Measurements from ENCODE around the gene FSTL4. TPM values are rescaled to one million over a fixed set of nuclear protein-coding genes. Genes with fewer than 3 reads are reported as not detected.

The FSTL4 gene
- total RNA-seq, 2 donors from 2014 or later, result 0.32 to 0.89 TPM

DNA sequence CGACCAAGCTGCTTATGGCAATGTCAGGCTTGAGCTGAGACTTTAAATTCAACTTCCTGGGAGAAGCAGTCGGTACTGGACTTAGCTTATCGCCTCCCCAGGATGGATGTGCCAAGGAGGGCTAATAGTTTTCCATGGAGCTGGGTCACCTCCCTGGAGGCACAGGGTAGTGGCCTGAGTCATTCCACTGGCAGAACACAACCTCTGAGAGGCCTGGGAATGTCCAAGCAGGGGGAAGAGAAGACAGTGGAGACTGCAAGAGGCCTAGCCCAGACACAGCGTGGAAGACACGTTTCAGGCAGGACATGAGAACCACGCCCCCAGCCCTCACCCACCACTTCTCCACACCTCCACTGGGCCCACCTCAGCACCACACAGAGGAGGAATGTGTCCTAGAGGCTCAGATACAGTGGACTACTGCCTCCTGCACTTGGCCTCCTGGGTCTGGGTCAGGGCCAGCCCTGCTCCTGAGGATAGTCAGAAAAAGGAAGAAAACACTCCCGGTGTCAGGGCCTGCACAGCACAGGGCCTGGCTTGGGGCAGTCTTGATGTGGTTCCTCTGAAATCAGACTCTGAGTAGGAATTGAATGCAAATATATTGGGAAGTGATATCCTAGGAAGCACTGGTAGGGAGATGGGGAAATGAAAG, 171.8 kb downstream of the FSTL4 start:
- TF ChIP-seq, protein P1, sequence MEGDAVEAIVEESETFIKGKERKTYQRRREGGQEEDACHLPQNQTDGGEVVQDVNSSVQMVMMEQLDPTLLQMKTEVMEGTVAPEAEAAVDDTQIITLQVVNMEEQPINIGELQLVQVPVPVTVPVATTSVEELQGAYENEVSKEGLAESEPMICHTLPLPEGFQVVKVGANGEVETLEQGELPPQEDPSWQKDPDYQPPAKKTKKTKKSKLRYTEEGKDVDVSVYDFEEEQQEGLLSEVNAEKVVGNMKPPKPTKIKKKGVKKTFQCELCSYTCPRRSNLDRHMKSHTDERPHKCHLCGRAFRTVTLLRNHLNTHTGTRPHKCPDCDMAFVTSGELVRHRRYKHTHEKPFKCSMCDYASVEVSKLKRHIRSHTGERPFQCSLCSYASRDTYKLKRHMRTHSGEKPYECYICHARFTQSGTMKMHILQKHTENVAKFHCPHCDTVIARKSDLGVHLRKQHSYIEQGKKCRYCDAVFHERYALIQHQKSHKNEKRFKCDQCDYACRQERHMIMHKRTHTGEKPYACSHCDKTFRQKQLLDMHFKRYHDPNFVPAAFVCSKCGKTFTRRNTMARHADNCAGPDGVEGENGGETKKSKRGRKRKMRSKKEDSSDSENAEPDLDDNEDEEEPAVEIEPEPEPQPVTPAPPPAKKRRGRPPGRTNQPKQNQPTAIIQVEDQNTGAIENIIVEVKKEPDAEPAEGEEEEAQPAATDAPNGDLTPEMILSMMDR (IDR thresholded peaks at IDR 0.05), result no peak
- Histone ChIP-seq H3K4me1 (no peaks in the 10 kb centered on the region), H3K9ac (ENCODE audit: low read depth in 2 of 2, low read length in 2 of 2) (no peak overlapping the region), H3K27ac (no peak overlapping the region), H3K27me3 (no peaks in the 10 kb centered on the region), H3K9me3 (no peaks in the 10 kb centered on the region), H3K4me3 (no peak overlapping the region), H3K36me3 (no peaks in the 10 kb centered on the region)
- no peak for DNase-seq
- intact Hi-C loops (cut with DNase I), result no loop called here

DNA sequence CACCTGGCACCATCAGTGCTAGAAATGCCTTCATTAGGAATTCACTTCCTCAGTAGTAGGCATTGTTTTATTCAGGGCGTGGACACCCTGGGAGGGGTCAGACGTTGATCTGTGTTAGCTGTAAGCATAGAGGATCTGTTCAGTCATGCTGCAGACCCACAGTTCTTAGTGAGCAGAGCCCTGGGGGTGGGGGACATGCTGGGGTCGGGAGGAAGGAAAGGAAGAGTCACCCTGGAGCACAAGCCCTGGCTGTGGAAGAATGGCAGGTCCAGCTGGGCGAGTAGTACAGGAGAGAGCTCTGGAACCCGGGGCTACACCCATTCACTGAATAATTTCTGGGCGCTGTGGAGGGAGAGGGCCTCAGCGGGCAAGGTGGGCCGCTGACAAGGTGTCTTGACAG, 172.5 kb downstream of the FSTL4 start:
- Histone ChIP-seq H3K27me3 (no peaks in the 10 kb centered on the region), H3K9me3 (no peaks in the 10 kb centered on the region), H3K9ac (ENCODE audit: low read depth in 2 of 2, low read length in 2 of 2) (no peak overlapping the region), H3K36me3 (no peaks in the 10 kb centered on the region), H3K27ac (no peak overlapping the region), H3K4me3 (no peak overlapping the region), H3K4me1 (no peaks in the 10 kb centered on the region)
- TF ChIP-seq, protein P1 (IDR thresholded peaks at IDR 0.05), result no peak
- intact Hi-C loops (cut with DNase I), result no loop called here
- DNase-seq, result no peak

DNA sequence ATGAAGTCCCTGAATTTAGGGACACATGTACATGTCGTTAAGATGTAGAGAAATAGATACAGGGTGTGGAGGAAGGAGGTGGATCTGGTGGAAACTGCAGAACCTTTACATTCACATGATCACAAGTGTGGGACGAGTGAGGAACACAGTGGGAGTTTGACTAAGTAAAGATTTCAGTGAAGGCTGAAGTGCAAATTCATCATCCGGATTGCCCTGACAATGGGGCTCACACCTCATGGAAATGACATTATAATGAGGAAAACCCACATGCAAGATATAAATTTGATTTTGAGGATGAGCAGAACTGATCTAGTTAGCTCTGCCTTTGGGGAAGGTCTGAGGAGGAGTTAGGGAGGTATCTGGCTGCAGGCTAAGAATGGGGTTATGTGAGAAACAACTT, 173.9 kb downstream of the FSTL4 start:
- no peak for DNase-seq
- Histone ChIP-seq H3K4me1 (no peaks in the 10 kb centered on the region), H3K27ac (no peak overlapping the region), H3K36me3 (no peaks in the 10 kb centered on the region), H3K9ac (ENCODE audit: low read depth in 2 of 2, low read length in 2 of 2) (no peak overlapping the region), H3K4me3 (no peak overlapping the region), H3K27me3 (no peaks in the 10 kb centered on the region), H3K9me3 (no peaks in the 10 kb centered on the region)
- TF ChIP-seq, protein P1 (IDR thresholded peaks at IDR 0.05), result no peak
- intact Hi-C loops (cut with DNase I), result no loop called here

DNA sequence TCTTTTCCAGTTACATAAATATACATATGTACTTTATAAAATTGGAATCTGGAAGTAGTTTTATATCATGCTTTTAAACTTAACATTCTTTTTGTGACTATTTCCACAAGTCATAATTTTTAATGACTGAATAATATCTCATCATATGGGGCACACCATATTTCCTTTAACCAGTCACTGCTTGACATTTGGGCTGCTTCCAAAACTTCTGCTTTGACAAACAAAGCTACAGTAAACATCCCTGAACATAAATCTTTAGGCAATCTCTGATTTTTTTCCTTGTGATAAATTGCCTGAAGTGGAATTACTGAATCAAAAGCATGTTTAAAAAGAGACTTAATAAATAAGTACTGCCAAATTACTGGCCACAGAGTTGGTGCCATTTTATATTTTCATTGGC, 178.0 kb downstream of the FSTL4 start:
- H3K27me3 ChIP-seq, result no peaks in the 10 kb centered on the region
- H3K9ac ChIP-seq (ENCODE audit: low read depth in 2 of 2, low read length in 2 of 2), result no peak overlapping the region
- no peaks in the 10 kb centered on the region for H3K36me3 ChIP-seq
- no peaks in the 10 kb centered on the region for H3K9me3 ChIP-seq
- H3K27ac ChIP-seq, result no peak overlapping the region
- intact Hi-C loops (cut with DNase I), result no loop called here
- TF ChIP-seq, protein P1 (IDR thresholded peaks at IDR 0.05), result no peak
- no peak for DNase-seq
- no peak overlapping the region for H3K4me3 ChIP-seq
- no peaks in the 10 kb centered on the region for H3K4me1 ChIP-seq

DNA sequence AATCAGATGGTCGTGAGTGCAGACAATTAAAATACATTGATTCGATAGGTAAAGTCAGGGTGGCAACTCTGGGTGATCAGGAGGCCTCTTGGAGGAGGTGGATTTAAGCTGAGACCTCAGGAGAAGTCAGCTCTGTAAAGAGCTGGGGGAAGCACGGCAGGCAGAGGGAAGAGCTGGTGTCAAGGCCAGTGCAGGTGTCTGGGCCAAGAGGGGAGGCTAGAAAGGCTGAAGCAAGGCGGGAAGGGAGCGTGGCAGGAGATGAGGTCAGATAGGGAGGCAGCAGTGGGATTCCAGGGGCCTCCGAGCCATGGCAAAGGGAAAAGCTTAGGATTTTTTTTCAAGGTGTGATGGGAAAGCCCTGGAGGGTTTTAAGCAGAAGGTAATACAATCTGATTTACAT, 178.7 kb downstream of the FSTL4 start:
- no peak overlapping the region for H3K4me3 ChIP-seq
- DNase-seq, result no peak
- no peaks in the 10 kb centered on the region for H3K36me3 ChIP-seq
- TF ChIP-seq, protein P1 (IDR thresholded peaks at IDR 0.05), result no peak
- H3K27me3 ChIP-seq, result no peaks in the 10 kb centered on the region
- H3K9me3 ChIP-seq, result no peaks in the 10 kb centered on the region
- intact Hi-C loops (cut with DNase I), result no loop called here
- H3K9ac ChIP-seq (ENCODE audit: low read depth in 2 of 2, low read length in 2 of 2), result no peak overlapping the region
- H3K4me1 ChIP-seq, result no peaks in the 10 kb centered on the region
- no peak overlapping the region for H3K27ac ChIP-seq

Data from colonic mucosa (tissue), 4 donors.